GM23338 (cell line): ENCODE measurements around the gene PODN.

ENCODE experiments used
- CREB1 ChIP-seq: fragments of 250-450 bp; sonication (Bioruptor Pico); IDR thresholded peaks from 2 replicates; pipeline ENCODE4 v1.5.0; 2020; ENCODE audit warnings: low read depth, mild to moderate bottlenecking, moderate library complexity
- CTCF ChIP-seq, 2 experiments: fragments of 200-600 bp in 1 of 2; sonication (generic) in 1 of 2; conservative IDR thresholded peaks; 2 replicates each; pipeline versions ENCODE4 v1.5.1 to v1.6.1; 2016 to 2017; ENCODE audit warnings: antibody characterized with exemption in 2 of 2, low read depth in 2 of 2, mild to moderate bottlenecking in 2 of 2, moderate library complexity in 1 of 2
- EZH2 ChIP-seq: fragments of 200-600 bp; sonication (generic); IDR thresholded peaks from one replicate; pipeline ENCODE4 v1.8.0; 2017; ENCODE audit warnings: antibody characterized with exemption, mild to moderate bottlenecking, low read depth; ENCODE audit not compliant: unreplicated experiment
- EZH2phosphoT487 ChIP-seq: fragments of 200-600 bp; sonication (generic); IDR thresholded peaks from one replicate; pipeline ENCODE4 v1.8.1; 2018; ENCODE audit warnings: antibody characterized with exemption; ENCODE audit not compliant: unreplicated experiment
- JUNB ChIP-seq: IDR thresholded peaks from one replicate; pipeline ENCODE4 v1.6.1; 2016; ENCODE audit warnings: antibody characterized with exemption; ENCODE audit not compliant: unreplicated experiment
- NANOG ChIP-seq: IDR thresholded peaks from 2 replicates; pipeline ENCODE4 v1.6.1; 2016; ENCODE audit warnings: antibody characterized with exemption, borderline replicate concordance
- POLR2AphosphoS5 ChIP-seq: IDR thresholded peaks from 2 replicates; pipeline ENCODE4 v1.6.1; 2016; ENCODE audit warnings: antibody characterized with exemption, low read depth
- REST ChIP-seq: IDR thresholded peaks from one replicate; pipeline ENCODE4 v1.6.1; 2018; ENCODE audit warnings: antibody characterized with exemption; ENCODE audit not compliant: unreplicated experiment
- STAT1 ChIP-seq: IDR thresholded peaks from one replicate; pipeline ENCODE4 v1.6.1; 2016; ENCODE audit warnings: antibody characterized with exemption; ENCODE audit not compliant: unreplicated experiment
- ZNF114 ChIP-seq: fragments of 250-450 bp; sonication (Bioruptor Pico); IDR thresholded peaks from 2 replicates; pipeline ENCODE4 v1.5.0; 2020; ENCODE audit warnings: mild to moderate bottlenecking, moderate library complexity
- ZNF331 ChIP-seq: fragments of 250-450 bp; sonication (Bioruptor Pico); IDR thresholded peaks from 2 replicates; pipeline ENCODE4 v1.5.0; 2020; ENCODE audit warnings: low read depth, mild to moderate bottlenecking, moderate library complexity
- TF ChIP-seq, protein P1 (sequence below): IDR thresholded peaks from 2 replicates; pipeline ENCODE4 v1.6.1; 2016; ENCODE audit warnings: antibody characterized with exemption

DNA sequence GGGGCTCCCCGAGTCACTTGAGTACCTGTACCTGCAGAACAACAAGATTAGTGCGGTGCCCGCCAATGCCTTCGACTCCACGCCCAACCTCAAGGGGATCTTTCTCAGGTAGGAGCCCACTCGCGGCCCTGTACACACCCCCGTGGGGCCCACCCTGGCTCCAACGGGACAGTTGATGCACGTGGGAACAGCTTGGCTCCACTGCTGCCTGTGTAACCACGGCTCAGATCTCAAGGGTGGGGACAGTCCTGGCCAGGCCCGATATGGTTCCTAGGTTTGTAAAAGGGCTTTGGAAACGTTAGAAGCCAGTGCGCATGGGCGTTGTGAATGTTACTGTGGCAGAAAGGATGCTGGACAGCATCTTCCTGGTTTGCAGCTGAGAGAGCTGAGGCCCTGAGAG lies 18.8 kb downstream of the PODN start:
- TF ChIP-seq EZH2 = no peak
- TF ChIP-seq CTCF (conservative IDR thresholded peaks at IDR 0.05; ENCODE audit: low read depth in 2 of 2) = no peak
- no peak for TF ChIP-seq ZNF114 (CRISPR knock-in tag)
- TF ChIP-seq POLR2AphosphoS5 = no peak
- no peak for TF ChIP-seq EZH2phosphoT487
- TF ChIP-seq JUNB = no peak
- no peak for TF ChIP-seq REST
- TF ChIP-seq CREB1 (CRISPR knock-in tag) = no peak
- TF ChIP-seq, protein P1, sequence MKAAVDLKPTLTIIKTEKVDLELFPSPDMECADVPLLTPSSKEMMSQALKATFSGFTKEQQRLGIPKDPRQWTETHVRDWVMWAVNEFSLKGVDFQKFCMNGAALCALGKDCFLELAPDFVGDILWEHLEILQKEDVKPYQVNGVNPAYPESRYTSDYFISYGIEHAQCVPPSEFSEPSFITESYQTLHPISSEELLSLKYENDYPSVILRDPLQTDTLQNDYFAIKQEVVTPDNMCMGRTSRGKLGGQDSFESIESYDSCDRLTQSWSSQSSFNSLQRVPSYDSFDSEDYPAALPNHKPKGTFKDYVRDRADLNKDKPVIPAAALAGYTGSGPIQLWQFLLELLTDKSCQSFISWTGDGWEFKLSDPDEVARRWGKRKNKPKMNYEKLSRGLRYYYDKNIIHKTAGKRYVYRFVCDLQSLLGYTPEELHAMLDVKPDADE = no peak
- TF ChIP-seq STAT1 = no peak
- TF ChIP-seq NANOG = no peak
- no peak for TF ChIP-seq ZNF331 (CRISPR knock-in tag)
